ENCODE measurements around the gene LRRC2.

DNA sequence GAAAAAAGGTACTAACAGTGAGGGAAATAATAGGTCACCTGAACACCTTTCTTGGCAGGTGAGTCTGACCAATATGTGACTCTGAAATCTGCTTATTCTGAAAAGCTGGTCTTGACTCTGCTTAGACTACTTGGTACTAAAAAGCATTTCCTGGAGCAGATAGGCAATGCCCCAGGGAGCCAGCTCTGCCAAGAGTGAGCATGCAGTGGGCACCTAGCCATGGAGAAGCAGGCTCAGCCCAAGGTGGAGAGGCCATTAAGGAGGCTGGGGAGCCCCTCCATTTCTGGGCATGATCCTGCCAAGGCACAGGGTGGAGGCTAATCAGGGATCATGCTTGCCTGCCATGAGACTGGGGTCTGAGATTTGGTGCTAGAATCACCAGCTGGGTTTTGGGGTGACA, 99.8 kb downstream of the LRRC2 start:
- TF ChIP-seq CTCF (IDR thresholded peaks at IDR 0.05), result no peak
- no peak for TF ChIP-seq ZFX (IDR thresholded peaks at IDR 0.05; ENCODE audit: borderline replicate concordance)
